Measurements from ENCODE around the gene CHRNB1.
"Not testable (repeated sequence)": the region's sequence is repeated elsewhere in the genome, so short reads cannot be mapped to it uniquely, and the experiment has no call there.

The CHRNB1 gene

DNA sequence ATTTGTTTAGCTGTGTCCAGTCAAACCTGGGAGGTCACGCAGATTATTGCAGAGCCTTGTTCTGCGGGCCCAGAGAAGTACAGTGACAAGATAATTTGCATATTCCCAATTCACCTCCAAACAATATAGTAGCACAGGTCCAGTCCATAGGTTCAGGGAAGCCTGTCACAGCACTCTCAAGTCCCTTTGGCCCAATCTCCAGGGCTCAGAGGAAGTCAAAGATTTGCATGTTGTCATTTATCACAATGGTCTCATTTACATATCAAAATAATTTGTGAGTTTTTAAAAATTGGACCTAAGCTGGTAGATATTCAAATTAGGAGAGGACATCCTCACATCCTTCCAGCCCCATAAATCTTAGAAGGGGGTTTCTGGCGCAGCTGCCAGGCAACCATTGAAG, 22.6 kb downstream of the CHRNB1 start:
- no peak for DNase-seq (ENCODE audit: low spot score)

DNA sequence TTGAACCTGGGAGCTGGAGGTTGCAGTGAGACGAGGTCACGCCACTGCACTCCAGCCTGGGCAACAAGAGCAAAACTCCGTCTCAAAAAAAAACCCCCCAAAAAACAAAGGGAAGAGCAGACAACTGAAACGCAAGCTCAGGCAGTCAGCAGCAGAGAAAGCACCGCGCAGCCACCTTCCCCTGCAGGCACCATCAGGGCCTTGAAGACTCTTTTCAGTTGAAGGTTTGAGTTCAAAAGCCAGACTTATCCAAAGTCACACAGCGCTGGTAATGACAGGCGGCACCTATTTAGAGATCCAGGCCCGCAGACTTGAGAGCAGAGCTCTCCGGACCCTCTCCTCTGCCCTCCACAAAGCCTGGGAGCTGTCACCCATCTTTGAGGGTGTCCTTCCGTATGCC, 23.4 kb downstream of the CHRNB1 start:
- no peak for DNase-seq (ENCODE audit: low spot score)

DNA sequence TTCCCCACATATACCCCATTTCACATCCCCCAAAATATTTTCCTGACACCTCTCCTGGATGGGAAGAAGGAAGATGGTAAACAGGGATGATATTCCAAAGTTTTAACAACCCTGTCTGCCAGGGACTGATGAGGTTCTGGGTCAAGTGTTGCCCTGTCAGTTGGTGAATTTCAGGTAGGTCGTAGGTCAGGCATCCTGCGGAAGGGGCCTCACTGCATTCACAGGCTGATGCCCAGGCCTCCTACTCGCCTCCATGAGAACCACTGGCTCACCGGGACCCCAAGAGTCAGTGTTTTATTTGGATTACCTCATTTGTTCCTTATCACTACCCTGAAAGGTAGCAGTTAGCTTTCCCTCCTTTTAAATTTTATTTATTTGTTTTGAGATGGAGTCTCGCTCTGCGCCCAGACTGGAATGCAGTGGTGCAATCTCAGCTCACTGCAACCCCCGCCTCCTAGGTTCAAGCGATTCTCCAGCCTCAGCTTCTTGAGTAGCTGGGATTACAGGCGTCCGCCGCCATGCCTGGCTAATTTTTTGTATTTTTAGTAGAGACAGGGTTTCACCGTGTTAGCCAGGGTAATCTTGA, 24.0 kb downstream of the CHRNB1 start:
- DNase-seq (ENCODE audit: low spot score) = no peak

DNA sequence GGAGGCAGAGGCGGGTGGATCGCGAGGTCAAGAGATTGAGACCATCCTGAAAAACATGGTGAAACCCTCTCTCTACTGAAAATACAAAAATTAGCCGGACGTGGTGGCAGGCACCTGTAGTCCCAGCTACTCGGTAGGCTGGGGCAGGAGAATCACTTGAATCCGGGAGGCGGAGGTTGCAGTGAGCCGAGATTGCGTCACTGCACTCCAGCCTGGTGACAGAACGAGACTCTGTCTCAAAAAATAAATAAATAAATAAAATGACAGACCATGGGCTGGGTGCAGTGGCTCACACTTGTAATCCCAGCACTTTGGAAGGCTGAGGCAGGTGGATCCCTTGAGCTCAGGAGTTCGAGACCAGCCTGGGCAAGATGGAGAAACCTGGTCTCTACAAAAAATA, 25.0 kb downstream of the CHRNB1 start:
- not testable (repeated sequence) for DNase-seq (ENCODE audit: low spot score)

DNA sequence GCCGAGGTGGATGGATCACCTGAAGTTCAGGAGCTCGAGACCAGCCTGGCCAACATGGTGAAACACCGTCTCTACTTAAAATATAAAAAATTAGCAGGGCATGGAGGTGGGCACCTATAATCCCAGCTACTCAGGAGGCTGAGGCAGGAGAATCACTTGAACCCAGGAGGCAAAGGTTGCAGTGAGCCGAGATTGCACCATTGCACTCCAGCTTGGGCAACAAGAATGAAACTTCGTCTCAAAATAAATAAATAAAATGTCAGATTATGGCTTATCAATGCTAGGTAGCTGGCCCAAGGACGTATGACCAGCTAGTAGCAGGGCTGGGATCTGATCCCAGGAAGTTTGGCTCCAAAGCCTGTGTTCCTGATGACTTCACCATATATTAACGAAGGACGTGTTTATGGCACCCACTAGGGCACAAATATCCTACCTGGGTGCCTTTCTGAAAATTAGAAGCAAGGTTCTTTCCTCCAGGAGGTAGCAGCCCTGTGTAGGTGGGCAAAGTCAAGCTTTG, 25.7 kb downstream of the CHRNB1 start:
- DNase-seq (ENCODE audit: low spot score) = not testable (repeated sequence)

DNA sequence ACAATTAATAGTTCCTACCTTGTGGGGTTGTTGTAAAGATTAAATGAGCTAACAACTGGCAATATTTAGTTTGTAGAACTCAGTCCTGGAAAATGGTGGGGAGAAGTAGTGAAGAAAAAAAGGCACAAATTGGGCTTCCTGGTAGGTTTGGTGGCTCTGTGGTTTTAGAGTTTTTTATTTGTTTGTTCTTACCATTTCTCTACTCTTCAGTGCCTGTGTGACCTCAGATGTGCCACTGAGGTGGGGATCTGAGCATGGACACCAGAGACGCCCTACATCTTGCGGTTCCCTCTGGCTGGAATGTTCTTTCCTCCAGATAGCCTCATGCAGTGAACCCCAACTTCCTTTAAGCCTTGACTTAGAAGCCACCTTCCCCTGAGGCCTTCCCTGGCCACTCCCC, 26.9 kb downstream of the CHRNB1 start:
- no peak for DNase-seq (ENCODE audit: low spot score)

DNA sequence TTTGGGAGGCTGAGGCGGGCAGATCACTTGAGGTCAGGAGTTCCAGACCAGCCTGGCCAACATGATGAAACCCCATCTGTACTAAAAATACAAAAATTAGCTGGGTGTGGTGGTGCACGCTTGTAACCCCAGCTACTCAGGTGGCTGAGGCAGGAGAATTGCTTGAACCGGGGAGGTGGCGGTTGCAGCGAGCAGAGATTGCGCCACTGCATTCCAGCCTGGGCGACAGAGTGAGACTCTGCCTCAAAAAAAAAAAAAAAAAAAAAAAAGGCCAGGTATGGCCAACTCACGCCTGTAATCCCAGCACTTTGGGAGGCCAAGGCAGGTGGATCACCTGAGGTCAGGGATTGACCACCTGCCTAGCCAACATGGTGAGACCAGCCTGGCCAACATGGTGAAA, 29.9 kb downstream of the CHRNB1 start:
- not testable (repeated sequence) for DNase-seq (ENCODE audit: low spot score)

DNA sequence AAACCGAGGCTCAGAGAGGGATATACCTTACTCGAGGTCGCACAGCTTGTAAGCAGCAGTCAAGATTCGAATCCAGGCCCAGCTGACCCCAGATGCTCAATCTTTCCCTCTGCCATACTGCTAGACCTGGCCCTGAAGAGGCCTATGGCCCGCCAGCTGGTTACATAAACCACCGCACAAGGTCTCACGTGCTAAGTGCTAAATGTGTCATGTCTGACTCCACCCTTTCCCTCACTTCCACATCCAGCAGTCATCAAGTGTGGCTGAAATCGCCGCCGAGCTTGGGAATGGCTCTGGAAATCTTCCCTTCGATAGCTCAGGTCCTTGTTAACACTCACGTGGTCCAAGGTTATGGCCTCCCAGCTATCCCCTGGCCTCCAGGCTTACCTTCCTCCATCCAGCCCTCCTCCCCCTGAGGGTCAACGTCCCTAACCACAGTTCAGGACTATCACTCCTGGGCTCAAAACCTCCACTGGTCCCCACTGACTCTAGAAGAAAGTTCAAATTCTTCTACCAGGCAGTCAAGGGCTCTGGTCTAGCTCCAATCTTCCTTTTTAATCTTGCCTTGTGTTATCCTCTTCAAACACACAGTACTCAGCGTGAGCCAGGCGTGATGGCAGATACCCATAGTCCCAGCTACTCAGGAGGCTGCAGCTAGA, 31.0 kb downstream of the CHRNB1 start:
- DNase-seq (ENCODE audit: low spot score) = peak; percentile 85

DNA sequence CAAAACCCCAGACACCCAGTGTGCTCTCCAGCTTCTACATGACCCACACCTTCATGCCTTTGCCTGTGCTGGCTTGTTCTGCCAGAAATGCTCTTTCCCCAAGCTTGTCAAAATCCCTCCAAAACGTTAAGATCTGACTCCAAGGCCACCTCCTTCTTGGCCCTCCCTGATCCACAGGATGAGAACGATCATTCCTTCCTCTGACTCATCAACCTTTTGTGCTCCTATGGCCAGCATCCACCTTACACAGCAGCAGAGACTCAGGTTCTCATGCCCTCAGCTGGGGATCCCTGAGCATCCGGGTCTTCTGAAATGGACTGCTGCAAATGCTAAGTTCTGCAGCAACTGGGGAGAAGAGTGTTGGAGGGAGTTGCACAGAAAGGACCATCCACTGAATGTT, 31.6 kb downstream of the CHRNB1 start:
- peak; percentile 37 for DNase-seq (ENCODE audit: low spot score)

DNA sequence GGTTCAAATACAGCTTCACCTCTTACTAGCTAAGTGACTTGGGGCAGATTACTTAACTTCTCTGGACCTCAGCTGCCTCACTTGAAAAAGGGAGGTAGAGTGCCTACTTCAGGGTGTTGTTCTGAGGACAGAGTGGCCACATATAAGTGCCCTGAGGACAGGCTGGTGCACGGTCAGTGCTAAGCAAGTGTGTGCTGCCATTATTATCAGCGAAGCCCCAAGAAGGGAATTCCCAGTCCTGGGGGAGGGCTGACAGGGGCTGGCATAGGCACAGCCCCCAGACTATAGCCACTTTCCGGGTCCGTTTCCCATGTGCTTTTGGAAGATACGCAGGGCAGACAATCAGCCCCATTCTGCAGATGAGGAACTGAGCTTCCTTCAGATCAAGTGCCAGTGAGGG, 32.1 kb downstream of the CHRNB1 start:
- DNase-seq (ENCODE audit: low spot score) = no peak

DNA sequence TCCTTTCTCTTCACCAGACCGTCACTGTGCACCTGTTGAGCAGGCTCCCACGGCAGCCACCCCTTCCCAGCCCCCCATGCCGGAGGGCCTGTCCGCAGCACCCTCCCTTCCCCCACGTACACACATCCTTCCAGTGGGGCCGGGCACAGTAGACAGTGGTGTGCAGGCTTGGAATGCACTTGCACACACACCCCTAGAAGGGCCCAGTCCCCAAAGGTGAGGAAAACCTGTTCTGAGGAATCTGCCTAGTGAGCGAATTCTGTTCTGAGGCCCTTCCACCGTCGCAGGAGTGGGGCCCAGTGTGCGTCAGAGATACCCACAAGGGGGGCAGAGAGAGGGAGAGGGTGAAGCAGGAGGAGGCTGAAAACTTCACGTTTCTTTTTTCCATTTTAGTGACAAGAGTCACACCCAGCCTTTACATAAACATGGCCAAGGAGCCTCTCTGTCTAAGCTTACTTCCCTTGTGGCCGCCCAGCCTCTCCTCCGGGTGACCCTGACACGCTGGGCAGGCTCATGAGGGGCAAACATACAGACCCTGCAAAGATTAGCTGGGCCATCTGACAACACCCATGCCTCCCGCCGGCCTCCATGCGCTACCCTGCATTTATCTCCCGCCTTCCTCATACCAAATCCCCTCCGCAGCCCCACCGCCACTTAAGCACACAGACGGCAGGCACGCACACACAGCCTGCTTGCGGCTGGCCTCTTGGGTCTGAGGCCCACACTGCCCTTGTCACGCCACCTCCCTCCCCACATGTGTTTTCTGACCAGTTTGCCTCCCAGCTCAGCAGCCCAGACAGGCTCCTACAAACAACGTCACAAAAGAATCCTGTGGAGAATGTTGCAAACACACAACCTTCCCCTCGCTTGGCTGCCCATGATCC, 32.8 kb downstream of the CHRNB1 start:
- DNase-seq (ENCODE audit: low spot score) = peak; percentile 86

DNA sequence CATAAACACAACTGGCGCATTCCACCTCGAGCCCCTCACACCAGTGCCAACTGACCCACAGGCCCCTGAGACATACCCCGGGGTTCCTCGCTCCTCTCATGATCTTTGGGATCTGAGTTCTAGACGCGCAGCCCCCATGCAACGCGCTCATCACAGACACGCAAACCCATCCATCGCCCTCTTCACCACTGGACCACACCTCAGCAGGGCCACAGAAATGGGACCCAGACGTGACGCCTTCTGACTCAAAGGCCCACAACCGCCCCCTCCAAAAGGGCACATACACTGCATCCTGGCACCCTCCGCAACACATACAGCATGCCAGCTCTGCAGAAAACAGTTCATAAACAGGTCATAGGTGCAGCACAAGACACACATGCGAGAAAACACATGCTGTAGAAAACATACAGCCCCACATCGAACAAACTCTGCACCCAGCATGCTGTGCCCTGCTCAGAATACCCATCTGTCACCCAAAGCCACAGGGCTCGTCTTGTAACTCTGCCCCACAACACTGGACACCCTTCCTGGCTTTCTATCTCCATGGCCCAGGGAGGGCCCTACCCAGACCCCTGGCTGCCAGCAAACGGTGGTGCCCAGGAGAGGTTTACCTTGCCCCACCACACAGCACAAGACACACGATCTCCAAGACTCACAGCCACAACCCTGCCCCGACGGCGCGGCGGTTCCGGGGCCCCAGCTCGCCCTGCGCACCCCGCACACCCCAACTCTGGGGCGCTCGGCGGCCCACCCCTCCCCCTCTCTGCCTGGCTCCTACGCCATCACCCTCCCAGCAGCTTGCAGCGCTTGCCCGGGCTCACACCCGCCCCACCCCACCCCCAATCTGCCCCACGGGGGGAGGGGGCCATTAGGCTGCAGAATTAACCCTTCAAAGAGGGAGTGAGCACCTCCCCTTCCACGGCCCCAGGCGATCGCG, 33.7 kb downstream of the CHRNB1 start:
- DNase-seq (ENCODE audit: low spot score) = peak; percentile 45

DNA sequence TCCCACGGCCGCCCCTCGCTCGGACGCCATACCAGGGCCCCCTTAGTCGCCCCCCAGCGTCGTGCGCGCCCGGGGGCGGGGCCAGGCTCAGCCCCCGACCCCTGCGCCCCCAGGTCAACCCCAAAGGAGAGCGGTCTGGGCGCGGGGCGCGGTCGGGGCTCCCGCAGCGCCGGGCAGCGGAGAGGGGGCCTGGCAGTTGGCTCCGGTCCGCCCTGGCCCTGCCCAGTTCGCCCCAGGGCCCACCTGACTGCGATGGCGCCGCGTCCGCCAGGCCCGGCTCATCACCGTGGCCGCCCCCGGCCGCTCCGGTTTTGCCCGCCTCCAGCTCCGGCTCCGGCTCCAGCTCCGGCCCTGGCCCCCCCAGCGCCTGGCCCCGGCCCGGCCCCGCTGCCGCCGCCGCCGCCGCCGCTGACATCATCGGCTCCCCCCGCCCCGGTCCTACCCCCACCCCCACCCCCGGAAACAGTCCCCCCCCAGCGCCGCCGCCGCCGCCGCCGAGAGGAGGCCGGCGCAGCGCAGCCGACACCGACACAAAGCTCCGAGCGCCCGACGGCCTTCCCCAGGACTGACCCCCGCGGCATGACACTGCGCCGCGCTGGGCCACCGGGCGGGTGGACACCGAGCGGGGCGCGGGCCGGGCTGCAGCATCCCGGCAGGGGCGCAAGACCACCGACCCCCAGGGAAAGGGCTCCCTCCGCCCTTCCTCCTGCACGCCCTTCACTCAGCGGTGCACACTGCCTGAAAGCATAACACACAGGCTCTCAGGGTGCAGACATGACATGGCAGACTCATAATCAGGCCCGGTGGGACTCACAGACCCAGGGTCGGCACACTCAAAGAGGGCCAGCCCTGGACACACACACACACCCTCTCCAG, 34.6 kb downstream of the CHRNB1 start, which contains the start of gene ZBTB4:
Gene ZBTB4, minus strand, starts transcription at position 419 of the 876 bp plus-strand sequence. CDS start 12,830 bp downstream, outside the sequence.
- peak; percentile 66 for DNase-seq (ENCODE audit: low spot score)

DNA sequence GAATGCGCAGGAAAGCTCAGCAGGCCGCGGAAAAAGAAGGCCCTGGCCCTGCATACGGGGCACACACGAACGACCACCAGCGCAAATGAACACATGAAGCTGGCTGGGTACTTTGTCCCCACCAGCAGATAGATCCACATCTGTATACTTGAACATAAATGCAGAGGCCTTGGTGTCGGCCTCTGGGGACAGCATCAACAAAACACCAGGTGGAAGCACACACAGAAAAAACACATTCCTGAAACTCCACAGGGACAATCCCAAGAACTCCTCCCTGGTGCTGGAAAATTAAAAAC, 35.2 kb downstream of the CHRNB1 start:
- DNase-seq (ENCODE audit: low spot score) = no peak

DNA sequence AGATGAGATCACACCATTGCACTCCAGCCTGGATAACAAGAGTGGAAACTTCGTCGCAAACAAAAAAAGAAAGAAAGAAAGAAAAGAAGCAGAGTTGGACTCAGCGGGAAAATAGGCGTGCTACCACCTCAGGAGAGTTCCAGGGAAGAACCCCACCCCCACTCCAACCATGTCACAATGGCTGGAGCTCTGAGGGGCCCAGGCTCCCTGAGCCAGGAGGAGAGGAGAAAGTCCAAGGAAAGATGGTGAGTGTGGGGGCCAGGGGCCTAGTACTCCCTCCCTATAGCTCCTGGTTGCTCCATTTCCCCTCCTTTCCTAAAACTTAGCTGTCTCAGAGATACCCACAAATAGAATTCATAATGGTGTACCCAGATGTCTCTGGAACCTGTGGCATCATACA, 36.4 kb downstream of the CHRNB1 start, which contains the start of gene SLC35G6:
Gene SLC35G6, plus strand, starts transcription at position 172 of the 400 bp plus-strand sequence. Its CDS starts 71 bp downstream, at position 243.
- not testable (repeated sequence) for DNase-seq (ENCODE audit: low spot score)

DNA sequence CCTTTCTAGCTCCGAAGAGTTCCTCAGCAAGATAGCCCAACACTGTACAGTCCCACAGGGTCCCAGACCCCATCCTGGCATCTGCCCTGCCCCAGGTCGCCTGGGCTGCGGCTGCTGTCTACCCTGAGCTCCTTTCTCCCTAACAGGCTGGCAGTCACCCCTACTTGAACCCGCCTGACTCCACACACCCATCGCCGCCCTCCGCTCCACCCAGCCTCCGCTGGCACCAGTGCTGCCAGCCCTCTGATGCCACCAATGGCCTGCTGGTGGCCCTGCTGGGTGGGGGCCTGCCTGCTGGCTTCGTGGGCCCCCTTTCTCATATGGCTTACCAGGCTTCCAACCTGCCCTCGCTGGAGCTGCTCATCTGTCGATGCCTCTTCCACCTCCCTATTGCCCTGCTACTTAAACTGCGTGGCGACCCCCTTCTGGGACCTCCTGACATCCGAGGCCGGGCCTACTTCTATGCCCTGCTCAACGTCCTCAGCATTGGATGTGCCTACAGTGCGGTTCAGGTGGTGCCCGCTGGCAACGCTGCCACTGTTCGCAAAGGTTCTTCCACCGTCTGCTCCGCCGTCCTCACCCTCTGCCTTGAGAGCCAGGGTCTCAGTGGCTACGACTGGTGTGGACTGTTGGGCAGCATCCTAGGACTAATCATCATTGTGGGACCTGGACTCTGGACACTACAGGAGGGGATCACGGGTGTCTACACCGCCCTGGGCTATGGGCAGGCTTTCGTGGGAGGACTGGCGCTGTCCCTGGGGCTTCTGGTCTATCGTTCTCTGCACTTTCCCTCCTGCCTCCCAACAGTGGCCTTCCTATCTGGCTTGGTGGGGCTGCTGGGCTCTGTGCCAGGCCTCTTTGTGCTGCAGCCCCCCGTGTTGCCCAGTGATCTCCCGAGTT, 37.2 kb downstream of the CHRNB1 start:
- DNase-seq (ENCODE audit: low spot score) = not testable (repeated sequence)

DNA sequence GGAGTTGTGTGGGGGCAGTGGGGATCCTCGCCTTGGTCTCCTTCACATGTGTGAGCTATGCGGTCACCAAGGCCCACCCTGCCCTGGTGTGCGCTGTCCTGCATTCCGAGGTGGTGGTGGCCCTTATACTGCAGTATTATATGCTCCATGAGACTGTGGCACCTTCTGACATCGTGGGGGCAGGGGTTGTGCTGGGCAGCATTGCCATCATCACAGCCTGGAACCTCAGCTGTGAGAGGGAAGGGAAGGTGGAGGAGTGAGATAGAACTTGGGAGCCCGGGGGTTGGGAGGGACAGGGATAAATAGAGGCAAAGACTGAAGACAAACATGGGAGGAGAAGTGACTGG, 37.9 kb downstream of the CHRNB1 start:
- not testable (repeated sequence) for DNase-seq (ENCODE audit: low spot score)

DNA sequence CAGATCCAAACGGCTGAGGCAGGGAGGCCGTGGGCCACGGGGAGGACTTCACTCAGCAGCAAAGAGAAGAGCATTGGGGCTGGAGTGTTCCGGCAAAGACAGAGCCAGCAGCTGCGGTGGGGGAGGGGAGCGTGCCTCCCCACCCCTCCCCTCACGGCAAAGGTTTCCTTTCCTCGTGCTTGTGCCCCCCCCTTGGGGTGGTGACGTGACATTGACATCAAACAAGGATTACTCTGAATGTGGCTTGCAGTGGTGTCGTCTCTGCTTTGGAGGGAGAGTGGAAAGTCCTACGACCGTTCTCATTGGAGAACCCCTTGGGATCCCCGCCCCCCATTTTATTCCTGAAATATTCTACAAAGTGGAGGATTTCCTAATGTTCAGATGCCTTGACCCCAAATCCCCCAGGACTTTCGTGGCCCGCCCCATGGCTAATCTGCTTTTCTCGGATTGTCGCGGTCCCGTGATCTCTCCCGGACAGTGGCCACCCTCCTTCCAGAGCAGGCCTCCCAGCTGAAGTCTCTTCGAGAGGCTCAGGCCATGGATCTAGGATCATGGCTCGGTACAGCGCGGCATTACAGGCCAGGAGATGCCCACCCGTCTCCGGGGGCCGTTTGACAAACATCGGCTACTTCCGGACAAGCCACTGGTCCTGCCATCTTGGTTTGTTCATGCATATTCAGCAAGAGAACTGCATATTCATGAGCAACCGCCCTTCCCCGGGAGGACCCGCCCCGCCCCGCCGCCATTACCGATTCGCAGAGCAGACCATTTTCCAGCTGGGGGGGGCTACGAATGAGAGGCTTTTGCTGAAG, 38.6 kb downstream of the CHRNB1 start:
- DNase-seq (ENCODE audit: low spot score) = peak; percentile 84
